HepG2 (cell line): ENCODE data around the gene KIF1C. TPM values are rescaled to one million over a fixed set of nuclear protein-coding genes. Genes with fewer than 3 reads are reported as not detected.

Experiments
- GABPB1 ChIP-seq: IDR thresholded peaks from 2 replicates; pipeline ENCODE4 v1.6.1; 2016; ENCODE audit warnings: mild to moderate bottlenecking, missing genetic modification reagents, moderate library complexity, missing compliant biosample characterization
- HNF1B ChIP-seq: sonication (generic); formaldehyde crosslinking; IDR thresholded peaks from 2 replicates; pipeline ENCODE4 v1.5.1; 2020; ENCODE audit warnings: mild to moderate bottlenecking, moderate library complexity, missing genetic modification reagents
- NFYB ChIP-seq: sonication (generic); formaldehyde crosslinking; IDR thresholded peaks from 2 replicates; pipeline ENCODE4 v1.4.0; 2020; ENCODE audit warnings: missing genetic modification reagents
- PATZ1 ChIP-seq: sonication (generic); formaldehyde crosslinking; IDR thresholded peaks from 2 replicates; pipeline ENCODE4 v1.4.0; 2020; ENCODE audit warnings: missing genetic modification reagents
- RBAK ChIP-seq: sonication (generic); formaldehyde crosslinking; IDR thresholded peaks from 2 replicates; pipeline ENCODE4 v1.5.1; 2020; ENCODE audit warnings: mild to moderate bottlenecking, missing genetic modification reagents
- REXO4 ChIP-seq: sonication (generic); formaldehyde crosslinking; IDR thresholded peaks from 2 replicates; pipeline ENCODE4 v1.8.0; 2022; ENCODE audit warnings: missing genetic modification reagents, mild to moderate bottlenecking, borderline replicate concordance
- RXRB ChIP-seq: IDR thresholded peaks from 2 replicates; pipeline ENCODE4 v1.6.1; 2016; ENCODE audit warnings: borderline replicate concordance, missing genetic modification reagents, missing compliant biosample characterization
- SNAPC2 ChIP-seq: sonication (generic); formaldehyde crosslinking; IDR thresholded peaks from 2 replicates; pipeline ENCODE4 v1.8.1; 2022; ENCODE audit warnings: mild to moderate bottlenecking, missing genetic modification reagents
- TARDBP ChIP-seq: sonication (generic); formaldehyde crosslinking; IDR thresholded peaks from 2 replicates; pipeline ENCODE4 v1.8.0; 2022; ENCODE audit warnings: mild to moderate bottlenecking, missing genetic modification reagents
- THRA ChIP-seq: sonication (generic); formaldehyde crosslinking; IDR thresholded peaks from 2 replicates; pipeline ENCODE4 v1.4.0; 2020; ENCODE audit warnings: missing genetic modification reagents, borderline replicate concordance
- ZBED4 ChIP-seq: sonication (generic); formaldehyde crosslinking; IDR thresholded peaks from 2 replicates; pipeline ENCODE4 v1.4.0; 2020; ENCODE audit warnings: missing genetic modification reagents, borderline replicate concordance
- ZFP82 ChIP-seq: sonication (generic); formaldehyde crosslinking; IDR thresholded peaks from 2 replicates; pipeline ENCODE4 v1.5.1; 2020; ENCODE audit warnings: mild to moderate bottlenecking, missing genetic modification reagents, borderline replicate concordance
- ZFX ChIP-seq: sonication (generic); formaldehyde crosslinking; IDR thresholded peaks from 2 replicates; pipeline ENCODE4 v1.4.0; 2020; ENCODE audit warnings: mild to moderate bottlenecking, low read depth, missing genetic modification reagents, moderate library complexity
- ZNF574 ChIP-seq: sonication (generic); formaldehyde crosslinking; IDR thresholded peaks from 2 replicates; pipeline ENCODE4 v1.4.0; 2020; ENCODE audit warnings: missing genetic modification reagents
- polyA plus RNA-seq, 8 experiments: library from polyadenylated mRNA; depleted of rRNA in 3 of 8; stranded (reverse) in 7 of 8; unstranded in 1 of 8; fragments of >200 nt; fragmentation: Illumina TruSeq in 4 of 8; extraction: Trizol in 4 of 8; gene quantifications; 2 replicates each; pipeline versions ENCODE4 v1.2.1 to v1.2.3, GENCODE V29; 2011 to 2016; ENCODE audit warnings: low read depth in 4 of 8, missing spikeins in 1 of 8, mixed read lengths in 1 of 8; ENCODE audit not compliant: insufficient read depth in 1 of 8
- total RNA-seq, 5 experiments: library from RNA; depleted of rRNA; stranded (reverse); fragments of >200 nt; fragmentation: Illumina TruSeq; extraction: Trizol; gene quantifications; 2 replicates each; pipeline ENCODE4 v1.2.3, GENCODE V29; 2016; ENCODE audit warnings: low read depth in 1 of 5

KIF1C gene
- total and polyA plus RNA-seq, 2 of the 13 experiments (the other 11 are each of a cell fraction or from before 2014, with no cell fraction given) = 70.0 to 104 TPM

- TF ChIP-seq HNF1B = no peak
- TF ChIP-seq RXRB (CRISPR knock-in tag) = peak; percentile 35; the same call in 1 of the 2 replicates
- TF ChIP-seq TARDBP (CRISPR knock-in tag) = 0 out of 2 replicates have a peak, but pooled peaks have one; percentile 27
- no peak for TF ChIP-seq REXO4 (CRISPR knock-in tag)
- no peak for TF ChIP-seq SNAPC2 (CRISPR knock-in tag)
- TF ChIP-seq THRA (CRISPR knock-in tag) = peak; percentile 19; the same call in 1 of the 2 replicates
- peak; percentile 63 for TF ChIP-seq ZNF574 (CRISPR knock-in tag)
- TF ChIP-seq RBAK (CRISPR knock-in tag) = no peak
- TF ChIP-seq NFYB = 0 out of 2 replicates have a peak, but pooled peaks have one; percentile 10
- TF ChIP-seq ZFX (CRISPR knock-in tag) = peak; percentile 83
- peak; percentile 83; the same call in 1 of the 2 replicates for TF ChIP-seq PATZ1 (CRISPR knock-in tag)
- peak; percentile 64; the same call in 1 of the 2 replicates for TF ChIP-seq GABPB1 (CRISPR knock-in tag)
- 0 out of 2 replicates have a peak, but pooled peaks have one; percentile 30 for TF ChIP-seq ZFP82
- peak; percentile 84; the same call in 1 of the 2 replicates for TF ChIP-seq ZBED4 (CRISPR knock-in tag)
These were observed at the start of gene KIF1C, which contains the start of gene INCA1 (continued) for GRCh38 chr17:4997302-4998026.
